HepG2 (cell line): ENCODE data around the gene SLC25A47. TPM values are rescaled to one million over a fixed set of nuclear protein-coding genes. Genes with fewer than 3 reads are reported as not detected.

Experiments
- ARNTL ChIP-seq: sonication (generic); formaldehyde crosslinking; IDR thresholded peaks from 2 replicates; pipeline ENCODE4 v1.4.0; 2020; ENCODE audit warnings: mild to moderate bottlenecking, missing genetic modification reagents
- CREB1 ChIP-seq, 2 experiments: fragments of 450-650 bp in 1 of 2; IDR thresholded peaks; 2 replicates each; pipeline ENCODE4 v1.6.1; 2016 to 2017; ENCODE audit warnings: control low read depth in 1 of 2, mild to moderate bottlenecking in 1 of 2, missing compliant biosample characterization in 1 of 2, missing genetic modification characterization in 1 of 2
- ELF1 ChIP-seq: sonication (generic); formaldehyde crosslinking; IDR thresholded peaks from 2 replicates; pipeline ENCODE4 v1.4.0; 2020; ENCODE audit warnings: missing genetic modification reagents
- GPN1 ChIP-seq: sonication (generic); formaldehyde crosslinking; IDR thresholded peaks from 2 replicates; pipeline ENCODE4 v1.5.1; 2020; ENCODE audit warnings: missing genetic modification reagents, borderline replicate concordance
- KDM2A ChIP-seq: sonication (generic); formaldehyde crosslinking; IDR thresholded peaks from 2 replicates; pipeline ENCODE4 v1.4.0; 2020; ENCODE audit warnings: low read depth, missing genetic modification reagents, borderline replicate concordance
- MAX ChIP-seq: IDR thresholded peaks from 2 replicates; pipeline ENCODE4 v1.6.1; 2012; ENCODE audit warnings: inconsistent platforms
- MYPOP ChIP-seq: sonication (generic); formaldehyde crosslinking; IDR thresholded peaks from 2 replicates; pipeline ENCODE4 v1.8.1; 2023; ENCODE audit warnings: mild to moderate bottlenecking, moderate library complexity, missing genetic modification reagents
- PRPF4 ChIP-seq: fragments of 200-400 bp; formaldehyde crosslinking; IDR thresholded peaks from 2 replicates; pipeline ENCODE4 v1.6.1; 2016; ENCODE audit warnings: low read length, low read depth; ENCODE audit not compliant: poor library complexity, severe bottlenecking
- RBM39 ChIP-seq: fragments of 200-400 bp; formaldehyde crosslinking; IDR thresholded peaks from one replicate; pipeline ENCODE4 v1.6.1; 2018; ENCODE audit warnings: antibody characterized with exemption, mild to moderate bottlenecking, low read depth, low read length; ENCODE audit not compliant: poor library complexity, severe bottlenecking
- REXO4 ChIP-seq: sonication (generic); formaldehyde crosslinking; IDR thresholded peaks from 2 replicates; pipeline ENCODE4 v1.8.0; 2022; ENCODE audit warnings: missing genetic modification reagents, mild to moderate bottlenecking, borderline replicate concordance
- RFX1 ChIP-seq: fragments of 450-650 bp; IDR thresholded peaks from 2 replicates; pipeline ENCODE4 v1.6.1; 2017
- RXRA ChIP-seq: sonication (generic); formaldehyde crosslinking; IDR thresholded peaks from 2 replicates; pipeline ENCODE4 v1.5.1; 2020; ENCODE audit warnings: missing genetic modification reagents
- SAFB2 ChIP-seq: sonication (generic); formaldehyde crosslinking; IDR thresholded peaks from 2 replicates; pipeline ENCODE4 v1.5.1; 2020; ENCODE audit warnings: missing genetic modification reagents, low read depth, mild to moderate bottlenecking, borderline replicate concordance
- TFE3 ChIP-seq: IDR thresholded peaks from 2 replicates; pipeline ENCODE4 v1.6.1; 2016
- TRIM22 ChIP-seq: fragments of 450-650 bp; IDR thresholded peaks from 2 replicates; pipeline ENCODE4 v1.6.1; 2017
- ZBTB20 ChIP-seq: sonication (generic); formaldehyde crosslinking; IDR thresholded peaks from 2 replicates; pipeline ENCODE4 v1.8.1; 2023; ENCODE audit warnings: missing genetic modification reagents, low read depth, mild to moderate bottlenecking, borderline replicate concordance
- ZFP36 ChIP-seq: fragments of 150-350 bp; IDR thresholded peaks from 2 replicates; pipeline ENCODE4 v1.6.1; 2018; ENCODE audit warnings: borderline replicate concordance, low read length, low read depth; ENCODE audit not compliant: partially characterized antibody
- ZFP62 ChIP-seq: sonication (generic); formaldehyde crosslinking; IDR thresholded peaks from 2 replicates; pipeline ENCODE4 v1.4.0; 2020; ENCODE audit warnings: missing genetic modification reagents
- ZNF207 ChIP-seq: fragments of 450-650 bp; IDR thresholded peaks from 2 replicates; pipeline ENCODE4 v1.6.1; 2016; ENCODE audit warnings: antibody characterized with exemption, borderline replicate concordance
- ZNF292 ChIP-seq: sonication (generic); formaldehyde crosslinking; IDR thresholded peaks from 2 replicates; pipeline ENCODE4 v1.8.1; 2022; ENCODE audit warnings: mild to moderate bottlenecking, low read depth, missing genetic modification reagents, borderline replicate concordance
- ZNF572 ChIP-seq: sonication (generic); formaldehyde crosslinking; IDR thresholded peaks from 2 replicates; pipeline ENCODE4 v1.5.1; 2020; ENCODE audit warnings: mild to moderate bottlenecking, missing genetic modification reagents
- ZNF703 ChIP-seq: sonication (generic); formaldehyde crosslinking; IDR thresholded peaks from 2 replicates; pipeline ENCODE4 v1.5.1; 2020; ENCODE audit warnings: missing genetic modification reagents, mild to moderate bottlenecking, moderate library complexity, borderline replicate concordance
- polyA plus RNA-seq, 8 experiments: library from polyadenylated mRNA; depleted of rRNA in 3 of 8; stranded (reverse) in 7 of 8; unstranded in 1 of 8; fragments of >200 nt; fragmentation: Illumina TruSeq in 4 of 8; extraction: Trizol in 4 of 8; gene quantifications; 2 replicates each; pipeline versions ENCODE4 v1.2.1 to v1.2.3, GENCODE V29; 2011 to 2016; ENCODE audit warnings: low read depth in 4 of 8, missing spikeins in 1 of 8, mixed read lengths in 1 of 8; ENCODE audit not compliant: insufficient read depth in 1 of 8
- total RNA-seq, 5 experiments: library from RNA; depleted of rRNA; stranded (reverse); fragments of >200 nt; fragmentation: Illumina TruSeq; extraction: Trizol; gene quantifications; 2 replicates each; pipeline ENCODE4 v1.2.3, GENCODE V29; 2016; ENCODE audit warnings: low read depth in 1 of 5
- TF ChIP-seq, protein P1 (sequence below): sonication (generic); formaldehyde crosslinking; IDR thresholded peaks from 2 replicates; pipeline ENCODE4 v1.4.0; 2020; ENCODE audit warnings: mild to moderate bottlenecking, missing genetic modification reagents, borderline replicate concordance

Gene SLC25A47
- total and polyA plus RNA-seq, 2 of the 13 experiments (the other 11 are each of a cell fraction or from before 2014, with no cell fraction given) = 1.0 to 1.7 TPM

DNA sequence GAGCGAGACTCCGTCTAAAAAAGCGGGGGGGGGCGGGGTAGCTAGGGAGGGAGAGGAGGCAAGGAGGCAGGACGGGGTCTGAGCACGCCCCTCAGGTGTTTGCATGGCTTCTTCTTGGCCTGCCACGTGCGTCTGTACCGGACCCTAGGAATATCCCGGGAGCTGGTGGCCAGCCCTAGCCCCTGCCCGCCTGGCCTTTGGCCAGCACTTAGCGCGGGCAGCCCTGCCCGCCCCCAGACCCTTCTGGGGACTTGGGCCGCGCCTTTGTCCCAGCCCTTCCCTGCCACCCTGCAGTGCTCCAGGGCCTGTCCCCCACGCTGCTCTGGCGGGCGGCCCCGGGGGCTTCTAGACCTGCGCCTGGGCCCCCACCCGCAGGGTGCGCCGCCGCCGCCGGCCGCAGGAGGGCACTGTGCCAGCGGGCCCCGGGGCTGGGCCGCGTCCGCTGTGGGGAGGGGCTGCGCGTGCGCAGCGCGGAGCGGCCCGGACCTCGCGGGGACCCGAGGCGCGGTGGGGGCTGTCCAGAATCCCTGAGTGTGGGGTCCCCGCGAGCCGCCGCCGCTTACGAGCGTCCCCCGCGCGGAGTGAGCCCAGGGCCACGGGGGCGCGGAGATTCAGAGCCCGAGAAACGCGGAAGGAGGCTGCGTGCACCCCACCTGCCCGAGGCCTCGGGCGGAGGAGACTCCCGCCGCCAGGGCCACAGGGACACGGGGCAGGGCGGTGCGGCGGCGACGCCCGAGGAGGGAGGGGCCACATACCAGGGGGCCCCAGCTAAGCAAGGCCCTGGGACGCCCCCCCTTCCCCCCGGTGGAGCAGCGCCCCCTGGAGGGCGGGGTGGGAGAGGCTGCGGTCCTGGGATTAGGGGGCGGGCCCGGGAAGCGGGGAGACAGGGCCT lies 37.9 kb upstream of the SLC25A47 start (continued):
- TF ChIP-seq, protein P1, sequence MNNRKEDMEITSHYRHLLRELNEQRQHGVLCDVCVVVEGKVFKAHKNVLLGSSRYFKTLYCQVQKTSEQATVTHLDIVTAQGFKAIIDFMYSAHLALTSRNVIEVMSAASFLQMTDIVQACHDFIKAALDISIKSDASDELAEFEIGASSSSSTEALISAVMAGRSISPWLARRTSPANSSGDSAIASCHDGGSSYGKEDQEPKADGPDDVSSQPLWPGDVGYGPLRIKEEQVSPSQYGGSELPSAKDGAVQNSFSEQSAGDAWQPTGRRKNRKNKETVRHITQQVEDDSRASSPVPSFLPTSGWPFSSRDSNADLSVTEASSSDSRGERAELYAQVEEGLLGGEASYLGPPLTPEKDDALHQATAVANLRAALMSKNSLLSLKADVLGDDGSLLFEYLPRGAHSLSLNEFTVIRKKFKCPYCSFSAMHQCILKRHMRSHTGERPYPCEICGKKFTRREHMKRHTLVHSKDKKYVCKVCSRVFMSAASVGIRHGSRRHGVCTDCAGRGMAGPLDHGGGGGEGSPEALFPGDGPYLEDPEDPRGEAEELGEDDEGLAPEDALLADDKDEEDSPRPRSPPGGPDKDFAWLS (CRISPR knock-in tag) = no peak
- 0 out of 2 replicates have a peak, but pooled peaks have one; percentile 63 for TF ChIP-seq ZNF703
- TF ChIP-seq SAFB2 (CRISPR knock-in tag) = peak; percentile 87; the same call in 1 of the 2 replicates
- peak; percentile 34; the same call in 1 of the 2 replicates for TF ChIP-seq RXRA (CRISPR knock-in tag)
- no peak for TF ChIP-seq RBM39
- TF ChIP-seq ELF1 (CRISPR knock-in tag) = no peak
- 0 out of 2 replicates have a peak, but pooled peaks have one; percentile 30 for TF ChIP-seq ARNTL (CRISPR knock-in tag)
- no peak for TF ChIP-seq ZFP36
- TF ChIP-seq REXO4 (CRISPR knock-in tag) = peak; percentile 66; the same call in 1 of the 2 replicates
- TF ChIP-seq MAX = peak; percentile 91
- no peak for TF ChIP-seq TRIM22
- no peak for TF ChIP-seq GPN1 (CRISPR knock-in tag)
- TF ChIP-seq CREB1 (IDR thresholded peaks at IDR 0.05) = no peak
- no peak for TF ChIP-seq CREB1 (CRISPR knock-in tag; IDR thresholded peaks at IDR 0.05)
- peak; percentile 86; the same call in 1 of the 2 replicates for TF ChIP-seq KDM2A (CRISPR knock-in tag)
- no peak for TF ChIP-seq ZNF572 (CRISPR knock-in tag)
- no peak for TF ChIP-seq ZNF207
- no peak for TF ChIP-seq ZFP62 (CRISPR knock-in tag)
- TF ChIP-seq MYPOP (CRISPR knock-in tag) = no peak
- TF ChIP-seq ZBTB20 (CRISPR knock-in tag) = no peak
- TF ChIP-seq RFX1 = no peak
- TF ChIP-seq PRPF4 = no peak
- no peak for TF ChIP-seq TFE3
- TF ChIP-seq ZNF292 (CRISPR knock-in tag) = 0 out of 2 replicates have a peak, but pooled peaks have one; percentile 4
